Inflammatory macrophage treated with lipopolysaccharide for 1 hour (primary cell): Measurements from ENCODE around the gene B4GAT1.
"Not testable (repeated sequence)": the region's sequence is repeated elsewhere in the genome, so short reads cannot be mapped to it uniquely, and the experiment has no call there.

Experiments
- DNase-seq, 2 donors: peaks; one replicate each; pipeline ENCODE4 v3.0.0-alpha.2; 2020 to 2022

B4GAT1 gene

GRCh38 chr11:66320748-66321147, 26.7 kb downstream of the B4GAT1 start:
- not testable (repeated sequence) for DNase-seq

GRCh38 chr11:66320289-66320688, 27.1 kb downstream of the B4GAT1 start:
- DNase-seq = not testable (repeated sequence)

GRCh38 chr11:66318600-66318970, 28.8 kb downstream of the B4GAT1 start:
- no peak for DNase-seq

- DNase-seq = peak; percentile 84
These were observed 29.5 kb downstream of the B4GAT1 start for GRCh38 chr11:66317723-66318599.

- peak; percentile 28 to 31 for DNase-seq
These were observed 30.1 kb downstream of the B4GAT1 start for GRCh38 chr11:66317322-66317722.

GRCh38 chr11:66316849-66317251, 30.6 kb downstream of the B4GAT1 start, which contains the start of gene CD248:
CD248 (minus strand) TSS chr11:66317044; CDS start chr11:66317027, 17 bp downstream.
- DNase-seq = no peak

GRCh38 chr11:66315921-66316811, 31.3 kb downstream of the B4GAT1 start:
- no peak for DNase-seq

- no peak for DNase-seq
These were observed 31.9 kb downstream of the B4GAT1 start for GRCh38 chr11:66315498-66315885.

- DNase-seq = no peak
These were observed 32.6 kb downstream of the B4GAT1 start for GRCh38 chr11:66314561-66315497.

GRCh38 chr11:66314186-66314501, 33.3 kb downstream of the B4GAT1 start:
- no peak for DNase-seq

- no peak for DNase-seq
These were observed 33.9 kb downstream of the B4GAT1 start for GRCh38 chr11:66313321-66314185.

- peak; percentile 95 to 99 for DNase-seq
These were observed 34.7 kb downstream of the B4GAT1 start for GRCh38 chr11:66312549-66313320.

GRCh38 chr11:66311965-66312548, 35.4 kb downstream of the B4GAT1 start:
- peak; percentile 80 to 84 for DNase-seq

- no peak for DNase-seq
These were observed 35.9 kb downstream of the B4GAT1 start for GRCh38 chr11:66311470-66311964.

GRCh38 chr11:66310803-66311440, 36.5 kb downstream of the B4GAT1 start:
- not testable (repeated sequence) for DNase-seq

GRCh38 chr11:66310324-66310723, 37.1 kb downstream of the B4GAT1 start:
- DNase-seq = no peak

GRCh38 chr11:66309475-66309874, 38.0 kb downstream of the B4GAT1 start:
- DNase-seq = peak in 1 of 2 donors; percentile 51

GRCh38 chr11:66302656-66303055, 44.8 kb downstream of the B4GAT1 start:
- DNase-seq = no peak

GRCh38 chr11:66299186-66299585, 48.2 kb downstream of the B4GAT1 start:
- peak; percentile 32 to 70 for DNase-seq

GRCh38 chr11:66297610-66298009, 49.8 kb downstream of the B4GAT1 start:
- no peak for DNase-seq
